HL-60/S4 (cell line): ENCODE data around the gene SNCAIP.

Experiments
- in situ Hi-C: fragments of 300-500 bp; cut with MboI; formaldehyde crosslinking; loops from 2 replicates; pipeline ENCODE4 v1.14.3; 2022; ENCODE audit warnings: low sequenced_read_pairs

SNCAIP gene

GRCh38 chr5:122420537-122421236 is 108.7 kb downstream of the SNCAIP start:
- in situ Hi-C loops, result no loop called here

- in situ Hi-C loops, result no loop called here
Measured at GRCh38 chr5:122421374-122422079, 109.5 kb downstream of the SNCAIP start.

- in situ Hi-C loops, result no loop called here
Measured at GRCh38 chr5:122423221-122423620, 111.2 kb downstream of the SNCAIP start.

- in situ Hi-C loops, result no loop called here
Measured at GRCh38 chr5:122424132-122424531, 112.1 kb downstream of the SNCAIP start.

GRCh38 chr5:122426301-122426700 is 114.3 kb downstream of the SNCAIP start:
- in situ Hi-C loops, result no loop called here

GRCh38 chr5:122427621-122428020 is 115.6 kb downstream of the SNCAIP start:
- in situ Hi-C loops, result no loop called here

GRCh38 chr5:122429545-122430318 is 117.7 kb downstream of the SNCAIP start:
- in situ Hi-C loops, result no loop called here

GRCh38 chr5:122430319-122430586 is 118.2 kb downstream of the SNCAIP start:
- in situ Hi-C loops, result no loop called here

- in situ Hi-C loops, result no loop called here
Measured at GRCh38 chr5:122431298-122431697, 119.3 kb downstream of the SNCAIP start.

- in situ Hi-C loops, result no loop called here
Measured at GRCh38 chr5:122434205-122434970, 122.4 kb downstream of the SNCAIP start.

GRCh38 chr5:122435234-122435633 is 123.2 kb downstream of the SNCAIP start:
- in situ Hi-C loops, result no loop called here

- in situ Hi-C loops, result no loop called here
Measured at GRCh38 chr5:122435761-122436160, 123.7 kb downstream of the SNCAIP start.

- in situ Hi-C loops, result no loop called here
Measured at GRCh38 chr5:122436615-122437014, 124.6 kb downstream of the SNCAIP start.

GRCh38 chr5:122439645-122440044 is 127.6 kb downstream of the SNCAIP start:
- in situ Hi-C loops, result no loop called here

GRCh38 chr5:122442938-122443337 is 130.9 kb downstream of the SNCAIP start:
- in situ Hi-C loops, result no loop called here

GRCh38 chr5:122444411-122444810 is 132.4 kb downstream of the SNCAIP start:
- in situ Hi-C loops, result no loop called here

- in situ Hi-C loops, result no loop called here
Measured at GRCh38 chr5:122445070-122445469, 133.0 kb downstream of the SNCAIP start.

- in situ Hi-C loops, result no loop called here
Measured at GRCh38 chr5:122447072-122447471, 135.0 kb downstream of the SNCAIP start.

- in situ Hi-C loops, result no loop called here
Measured at GRCh38 chr5:122447879-122448278, 135.8 kb downstream of the SNCAIP start.

- in situ Hi-C loops, result no loop called here
Measured at GRCh38 chr5:122454541-122454940, 142.5 kb downstream of the SNCAIP start.

GRCh38 chr5:122455939-122456338 is 143.9 kb downstream of the SNCAIP start:
- in situ Hi-C loops, result no loop called here
